Left lung (tissue), 10 donors: ENCODE measurements around the gene TTC1. TPM values are rescaled to one million over a fixed set of nuclear protein-coding genes. Genes with fewer than 3 reads are reported as not detected.

Experiments
- ATAC-seq: fragments of 200-7000 bp; cut with Tn5 transposase; one replicate; pipeline ENCODE4 v1.9.1; 2020; ENCODE audit warnings: moderate library complexity
- DNase-seq, 4 donors: peaks; one replicate each; pipeline ENCODE4 v3.0.0-alpha.2; 2013 to 2020
- H3K27ac ChIP-seq, 2 donors: fragments of 200-600 bp; sonication (generic) in 1 of 2; one replicate each; pipeline versions ENCODE4 v1.5.0 to v1.8.0; 2020 to 2021
- H3K27me3 ChIP-seq, 2 donors: fragments of 200-600 bp; sonication (generic) in 1 of 2; one replicate each; pipeline versions ENCODE4 v1.5.0 to v1.8.0; 2020 to 2021
- H3K36me3 ChIP-seq, 2 donors: fragments of 200-600 bp; sonication (generic) in 1 of 2; one replicate each; pipeline versions ENCODE4 v1.5.0 to v1.8.0; 2020 to 2021
- H3K4me1 ChIP-seq, 2 donors: fragments of 200-600 bp; one replicate each; pipeline ENCODE4 v1.8.0; 2021
- H3K4me3 ChIP-seq, 2 donors: fragments of 200-600 bp; sonication (generic) in 1 of 2; one replicate each; pipeline versions ENCODE4 v1.5.0 to v1.8.0; 2020 to 2021; ENCODE audit warnings: mild to moderate bottlenecking in 1 of 2
- H3K9me3 ChIP-seq, 2 donors: fragments of 200-600 bp; sonication (generic) in 1 of 2; one replicate each; pipeline versions ENCODE4 v1.5.0 to v1.8.0; 2020 to 2021
- intact Hi-C, 2 donors: fragments of 100-400 bp; cut with DNase I; formaldehyde crosslinking; loops; one replicate each; pipeline versions ENCODE4 v1.11.2 to v1.14.2; 2022
- polyA plus RNA-seq, 6 donors: library from polyadenylated mRNA; unstranded; fragments of 120-200 nt; gene quantifications; one replicate each; pipeline ENCODE4 v1.2.1, GENCODE V29; 2013; ENCODE audit not compliant: insufficient read length in 6 of 6
- total RNA-seq, 2 donors: library from RNA; stranded (reverse); fragmentation: NEBNext Ultra II Directional; extraction: Animal tissue kit (Norgen Biotek cat#: 25700); gene quantifications; one replicate each; pipeline ENCODE4 v1.2.1, GENCODE V29; 2021
- TF ChIP-seq, protein P1 (sequence below), 2 donors: fragments of 200-600 bp; sonication (generic) in 1 of 2; IDR thresholded peaks; one replicate each; pipeline versions ENCODE4 v1.5.0 to v1.8.0; 2021; ENCODE audit warnings: antibody characterized with exemption in 2 of 2
- donor health status: DM: no; HTN: yes; CAD: no.
- donor health status: DM: no; HTN: no; CAD: no.

The TTC1 gene
- total and polyA plus RNA-seq, 8 donors, result 43.1 to 58.5 (median 53.5) TPM

GRCh38 chr5:160087199-160087598, 78.3 kb downstream of the TTC1 start:
- Histone ChIP-seq H3K4me3 (no peak overlapping the region), H3K27me3 (no peaks in the 10 kb centered on the region), H3K9me3 (no peaks in the 10 kb centered on the region), H3K4me1 (peaks cover 5 to 23% of the 10 kb centered on the region in 2 donors), H3K36me3 (peaks cover 0 to 4% of the 10 kb centered on the region in 2 donors), H3K27ac (no peak overlapping the region)
- DNase-seq (no peak), ATAC-seq (no peak)
- intact Hi-C loops, result no loop called here
- TF ChIP-seq, protein P1, sequence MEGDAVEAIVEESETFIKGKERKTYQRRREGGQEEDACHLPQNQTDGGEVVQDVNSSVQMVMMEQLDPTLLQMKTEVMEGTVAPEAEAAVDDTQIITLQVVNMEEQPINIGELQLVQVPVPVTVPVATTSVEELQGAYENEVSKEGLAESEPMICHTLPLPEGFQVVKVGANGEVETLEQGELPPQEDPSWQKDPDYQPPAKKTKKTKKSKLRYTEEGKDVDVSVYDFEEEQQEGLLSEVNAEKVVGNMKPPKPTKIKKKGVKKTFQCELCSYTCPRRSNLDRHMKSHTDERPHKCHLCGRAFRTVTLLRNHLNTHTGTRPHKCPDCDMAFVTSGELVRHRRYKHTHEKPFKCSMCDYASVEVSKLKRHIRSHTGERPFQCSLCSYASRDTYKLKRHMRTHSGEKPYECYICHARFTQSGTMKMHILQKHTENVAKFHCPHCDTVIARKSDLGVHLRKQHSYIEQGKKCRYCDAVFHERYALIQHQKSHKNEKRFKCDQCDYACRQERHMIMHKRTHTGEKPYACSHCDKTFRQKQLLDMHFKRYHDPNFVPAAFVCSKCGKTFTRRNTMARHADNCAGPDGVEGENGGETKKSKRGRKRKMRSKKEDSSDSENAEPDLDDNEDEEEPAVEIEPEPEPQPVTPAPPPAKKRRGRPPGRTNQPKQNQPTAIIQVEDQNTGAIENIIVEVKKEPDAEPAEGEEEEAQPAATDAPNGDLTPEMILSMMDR (IDR thresholded peaks at IDR 0.05), result no peak

GRCh38 chr5:160088805-160089204, 79.9 kb downstream of the TTC1 start:
- peaks cover 0 to 18% of the 10 kb centered on the region in 2 donors for H3K4me1 ChIP-seq
- no peak overlapping the region for H3K4me3 ChIP-seq
- DNase-seq (no peak), ATAC-seq (no peak)
- no peak overlapping the region for H3K27ac ChIP-seq
- TF ChIP-seq, protein P1 (IDR thresholded peaks at IDR 0.05), result no peak
- peaks cover 0 to 20% of the 10 kb centered on the region in 2 donors for H3K36me3 ChIP-seq
- intact Hi-C loops, result no loop called here
- no peaks in the 10 kb centered on the region for H3K9me3 ChIP-seq
- no peaks in the 10 kb centered on the region for H3K27me3 ChIP-seq

GRCh38 chr5:160089531-160089930, 80.6 kb downstream of the TTC1 start:
- TF ChIP-seq, protein P1 (IDR thresholded peaks at IDR 0.05), result no peak
- Histone ChIP-seq H3K27me3 (no peaks in the 10 kb centered on the region), H3K36me3 (peaks cover 0 to 23% of the 10 kb centered on the region in 2 donors), H3K27ac (peak overlapping the region in 1 of 2 donors; percentile 28), H3K9me3 (no peaks in the 10 kb centered on the region), H3K4me3 (no peak overlapping the region), H3K4me1 (peaks cover 0 to 18% of the 10 kb centered on the region in 2 donors)
- ATAC-seq (peak; percentile 82), DNase-seq (no peak)
- intact Hi-C loops, result no loop called here

DNA sequence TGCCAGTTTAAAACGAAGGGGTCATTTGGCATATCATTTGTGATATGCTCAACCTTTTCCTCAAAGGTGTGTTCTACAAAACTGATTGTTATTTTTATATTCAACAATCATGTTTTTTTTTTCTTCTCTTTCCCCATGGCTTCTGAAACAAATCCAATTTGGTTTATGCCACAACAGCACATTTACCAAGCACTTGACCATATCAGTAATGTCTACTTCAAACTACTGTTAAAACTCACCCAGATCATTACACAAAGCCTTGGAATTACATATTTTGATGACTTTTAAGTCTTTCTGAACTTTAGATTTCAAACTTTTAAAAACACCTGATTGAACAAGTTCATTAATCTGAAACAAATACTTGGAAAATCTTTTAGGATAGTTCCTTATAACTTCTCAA, 81.1 kb downstream of the TTC1 start:
- TF ChIP-seq, protein P1 (IDR thresholded peaks at IDR 0.05), result no peak
- no peak for DNase-seq
- Histone ChIP-seq H3K9me3 (no peaks in the 10 kb centered on the region), H3K27me3 (no peaks in the 10 kb centered on the region), H3K4me1 (peaks cover 0 to 18% of the 10 kb centered on the region in 2 donors), H3K36me3 (peaks cover 0 to 23% of the 10 kb centered on the region in 2 donors), H3K27ac (peak overlapping the region in 1 of 2 donors; percentile 28), H3K4me3 (no peak overlapping the region)
- ATAC-seq, result peak; percentile 53
- intact Hi-C loops, result no loop called here

DNA sequence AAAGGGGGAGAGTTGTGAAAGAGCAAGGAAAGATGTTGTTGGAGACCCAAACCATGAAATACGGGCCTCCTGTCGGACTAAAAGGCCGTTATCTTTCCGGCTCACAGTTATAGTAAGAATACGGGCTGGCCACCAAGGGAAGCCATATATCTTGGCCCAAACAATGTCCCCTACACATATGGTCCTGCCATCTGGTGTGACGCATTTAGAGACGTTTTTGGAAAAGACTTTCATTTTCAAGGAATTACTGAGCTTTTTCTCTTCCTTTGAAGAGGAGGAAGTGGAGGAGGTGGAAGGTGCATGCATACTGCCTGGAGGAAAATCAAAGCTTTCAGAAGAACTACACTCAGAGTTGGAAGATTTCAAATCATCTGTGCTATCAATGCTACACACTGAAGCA, 83.6 kb downstream of the TTC1 start:
- DNase-seq, result no peak
- ATAC-seq, result no peak
- no peaks in the 10 kb centered on the region for H3K27me3 ChIP-seq
- H3K9me3 ChIP-seq, result no peaks in the 10 kb centered on the region
- H3K27ac ChIP-seq, result no peak overlapping the region
- peaks cover 0 to 23% of the 10 kb centered on the region in 2 donors for H3K36me3 ChIP-seq
- intact Hi-C loops, result no loop called here
- TF ChIP-seq, protein P1 (IDR thresholded peaks at IDR 0.05), result no peak
- H3K4me3 ChIP-seq, result no peak overlapping the region
- H3K4me1 ChIP-seq, result peaks cover 0 to 18% of the 10 kb centered on the region in 2 donors
